Keratinocyte (primary cell): ENCODE data around the gene SLC9A7.

Experiments
- CTCF ChIP-seq, 3 experiments: IDR thresholded peaks in 1 of 3; conservative IDR thresholded peaks in 1 of 3; optimal IDR thresholded peaks in 1 of 3; 2 replicates in 2 of 3; 3 replicates in 1 of 3; pipeline versions ENCODE3 to v1.5.1; 2011; ENCODE audit warnings: low read length in 3 of 3, mild to moderate bottlenecking in 3 of 3, moderate library complexity in 2 of 3, control low read depth in 1 of 3, inconsistent platforms in 1 of 3; ENCODE audit not compliant: insufficient read depth in 2 of 3; ENCODE audit errors: extremely low read depth in 1 of 3
- EZH2 ChIP-seq: IDR thresholded peaks from one replicate; pipeline ENCODE4 v1.6.1; 2012; ENCODE audit warnings: inconsistent platforms, mild to moderate bottlenecking, low read length, moderate library complexity

GRCh38 chrX:46624090-46624786, 134.7 kb downstream of the SLC9A7 start:
- TF ChIP-seq CTCF (optimal IDR thresholded peaks at IDR 0.05 in 1 of 3, IDR thresholded peaks at IDR 0.05 in 1 of 3, conservative IDR thresholded peaks at IDR 0.05 in 1 of 3; ENCODE audit: extremely low read depth in 1 of 3, insufficient read depth in 2 of 3, low read length in 3 of 3): no peak
- no peak for TF ChIP-seq EZH2
